K562 (cell line): ENCODE results near the gene DOLPP1. TPM values are rescaled to one million over a fixed set of nuclear protein-coding genes. Genes with fewer than 3 reads are reported as not detected.

Experiments used
- CBFB ChIP-seq: sonication (generic); formaldehyde crosslinking; IDR thresholded peaks from 2 replicates; pipeline ENCODE4 v1.4.0; 2020; ENCODE audit warnings: mild to moderate bottlenecking, missing genetic modification reagents
- FIP1L1 ChIP-seq: fragments of 200-400 bp; formaldehyde crosslinking; IDR thresholded peaks from 2 replicates; pipeline ENCODE4 v1.6.1; 2018; ENCODE audit warnings: mild to moderate bottlenecking, low read depth, low read length; ENCODE audit not compliant: poor library complexity, severe bottlenecking
- HDGF ChIP-seq: fragments of 450-650 bp; IDR thresholded peaks from 2 replicates; pipeline ENCODE4 v1.6.1; 2016
- KDM5B ChIP-seq: fragments of 200-600 bp; sonication (generic); IDR thresholded peaks from 2 replicates; pipeline ENCODE4 v1.6.1; 2012; ENCODE audit warnings: low read depth, mild to moderate bottlenecking, moderate library complexity, low read length, control low read depth, inconsistent platforms; ENCODE audit not compliant: insufficient replicate concordance
- NONO ChIP-seq, 2 experiments: fragments of 200-400 bp in 1 of 2; fragments of 450-650 bp in 1 of 2; formaldehyde crosslinking in 1 of 2; IDR thresholded peaks; 2 replicates each; pipeline ENCODE4 v1.6.1; 2017; ENCODE audit warnings: low read depth in 2 of 2, mild to moderate bottlenecking in 2 of 2, moderate library complexity in 2 of 2, low read length in 1 of 2
- RCOR1 ChIP-seq, 2 experiments: IDR thresholded peaks; 2 replicates each; pipeline ENCODE4 v1.6.1; 2012; ENCODE audit warnings: low read depth in 2 of 2, low read length in 2 of 2, borderline replicate concordance in 1 of 2, improper control_type of control experiment in 1 of 2
- SMARCA4 ChIP-seq: fragments of 450-650 bp; IDR thresholded peaks from 2 replicates; pipeline ENCODE4 v1.6.1; 2016
- SREBF1 ChIP-seq: fragments of 150-350 bp; IDR thresholded peaks from 2 replicates; pipeline ENCODE4 v1.6.1; 2014; ENCODE audit warnings: antibody characterized with exemption, low read depth, low read length, borderline replicate concordance
- SUPT5H ChIP-seq: fragments of 450-650 bp; IDR thresholded peaks from 2 replicates; pipeline ENCODE4 v1.6.1; 2016
- TOE1 ChIP-seq, 2 experiments: fragments of 450-650 bp in 1 of 2; sonication (generic) in 1 of 2; formaldehyde crosslinking in 1 of 2; IDR thresholded peaks; 2 replicates each; pipeline versions ENCODE4 v1.7.1 to v1.8.0; 2016 to 2022; ENCODE audit warnings: borderline replicate concordance in 2 of 2, mild to moderate bottlenecking in 2 of 2, antibody characterized with exemption in 1 of 2, inconsistent platforms in 1 of 2, low read depth in 1 of 2, missing genetic modification reagents in 1 of 2, moderate library complexity in 1 of 2
- ZNF79 ChIP-seq: fragments of 250-450 bp; sonication (Bioruptor Pico); IDR thresholded peaks from 2 replicates; pipeline ENCODE4 v1.4.0; 2020; ENCODE audit warnings: low read depth, mild to moderate bottlenecking, moderate library complexity
- polyA plus RNA-seq, 8 experiments: library from polyadenylated mRNA; depleted of rRNA in 4 of 8; stranded (reverse) in 5 of 8; unstranded in 3 of 8; fragments of >200 nt; fragmentation: Nextera tagmentation in 2 of 8; fragmentation: Illumina TruSeq in 1 of 8; extraction: Ambion mirVana in 2 of 8; extraction: Trizol in 1 of 8; gene quantifications; 2 replicates each; pipeline versions ENCODE4 v1.2.1 to v1.2.3, GENCODE V29; 2011 to 2014; ENCODE audit warnings: inconsistent platforms in 1 of 8, missing spikeins in 1 of 8
- total RNA-seq, 7 experiments: library from RNA; depleted of rRNA in 6 of 7; stranded (reverse); fragments of >200 nt in 6 of 7; fragmentation: Illumina TruSeq in 2 of 7; extraction: Trizol in 2 of 7; gene quantifications; 2 replicates each; pipeline versions ENCODE4 v1.2.1 to v1.2.3, GENCODE V29; 2011 to 2021; ENCODE audit warnings: low replicate concordance in 1 of 7
- TF ChIP-seq, protein P1 (sequence below): fragments of 250-450 bp; sonication (Bioruptor Pico); IDR thresholded peaks from 2 replicates; pipeline ENCODE4 v1.4.0; 2020; ENCODE audit warnings: borderline replicate concordance
- TF ChIP-seq, protein P2 (sequence below), 2 experiments: fragments of 450-650 bp; conservative IDR thresholded peaks; 2 replicates each; pipeline ENCODE4 v1.6.1; 2017; ENCODE audit warnings: mild to moderate bottlenecking in 2 of 2, moderate library complexity in 2 of 2

The DOLPP1 gene
- total and polyA plus RNA-seq, 9 of the 15 experiments (the other 6 are each of a cell fraction or from before 2014, with no cell fraction given), result 3.0 to 39.8 (median 30.5) TPM

DNA sequence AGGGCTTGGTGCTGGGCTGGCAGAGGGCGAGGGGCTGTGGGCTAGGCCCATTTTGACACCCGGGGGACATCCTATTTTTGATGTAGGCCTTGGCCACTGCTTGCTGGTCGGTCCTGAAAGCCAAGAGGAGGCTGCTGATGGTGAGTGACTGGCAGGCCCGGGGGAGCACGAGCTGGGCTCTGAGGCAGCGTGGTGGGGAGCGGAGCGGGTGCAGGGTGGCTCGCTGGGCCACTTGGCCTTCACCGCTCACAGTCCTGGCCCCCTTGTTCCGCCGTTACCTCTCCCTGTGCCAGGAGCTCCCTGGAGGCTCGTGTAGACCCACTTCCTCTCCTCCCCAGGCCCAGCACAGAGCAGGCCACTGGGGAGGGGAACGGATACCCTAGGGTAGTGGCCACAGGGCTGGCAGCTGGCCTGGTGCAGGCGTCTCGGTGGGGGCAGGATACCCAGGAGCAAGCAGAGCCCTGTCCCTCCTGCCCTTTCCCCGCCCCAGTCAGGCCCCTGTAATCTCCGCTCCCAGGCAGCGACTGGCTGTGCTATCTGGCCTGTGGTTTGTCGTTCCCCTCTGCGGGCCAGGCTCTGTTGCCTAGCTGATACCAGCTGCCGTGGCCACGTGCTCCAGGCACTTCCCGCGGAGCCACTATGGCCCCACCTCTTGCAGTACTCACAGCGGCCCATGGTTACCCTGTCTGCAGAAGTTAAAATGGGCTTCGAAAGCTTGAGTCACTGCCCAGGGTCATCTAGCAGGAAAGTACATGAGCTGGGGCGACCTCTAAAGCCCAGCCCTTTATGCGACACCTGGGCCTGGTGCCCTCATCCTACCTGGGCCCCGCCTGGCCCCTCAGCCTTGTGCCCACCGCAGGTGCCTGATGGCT is 11.7 kb upstream of the DOLPP1 start (continued):
- peak; percentile 98 for TF ChIP-seq RCOR1 (IDR thresholded peaks at IDR 0.05; ENCODE audit: borderline replicate concordance in 1 of 2, low read depth in 2 of 2, low read length in 2 of 2)
- peak; percentile 100 for TF ChIP-seq CBFB (CRISPR knock-in tag)
- TF ChIP-seq KDM5B, result no peak
- TF ChIP-seq, protein P1, sequence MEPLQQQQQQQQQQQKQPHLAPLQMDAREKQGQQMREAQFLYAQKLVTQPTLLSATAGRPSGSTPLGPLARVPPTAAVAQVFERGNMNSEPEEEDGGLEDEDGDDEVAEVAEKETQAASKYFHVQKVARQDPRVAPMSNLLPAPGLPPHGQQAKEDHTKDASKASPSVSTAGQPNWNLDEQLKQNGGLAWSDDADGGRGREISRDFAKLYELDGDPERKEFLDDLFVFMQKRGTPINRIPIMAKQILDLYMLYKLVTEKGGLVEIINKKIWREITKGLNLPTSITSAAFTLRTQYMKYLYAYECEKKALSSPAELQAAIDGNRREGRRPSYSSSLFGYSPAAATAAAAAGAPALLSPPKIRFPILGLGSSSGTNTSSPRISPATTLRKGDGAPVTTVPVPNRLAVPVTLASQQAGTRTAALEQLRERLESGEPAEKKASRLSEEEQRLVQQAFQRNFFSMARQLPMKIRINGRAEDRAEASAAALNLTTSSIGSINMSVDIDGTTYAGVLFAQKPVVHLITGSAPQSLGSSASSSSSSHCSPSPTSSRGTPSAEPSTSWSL (CRISPR knock-in tag), result no peak
- TF ChIP-seq SMARCA4, result peak; percentile 98
- peak; percentile 86; the same call in 1 of the 2 replicates for TF ChIP-seq TOE1 (IDR thresholded peaks at IDR 0.05; ENCODE audit: borderline replicate concordance)
- TF ChIP-seq TOE1 (CRISPR knock-in tag; IDR thresholded peaks at IDR 0.05; ENCODE audit: borderline replicate concordance, low read depth), result no peak
- TF ChIP-seq SUPT5H, result no peak
- TF ChIP-seq SREBF1, result peak; percentile 34; the same call in 1 of the 2 replicates
- TF ChIP-seq HDGF, result no peak
- TF ChIP-seq NONO (IDR thresholded peaks at IDR 0.05; ENCODE audit: low read depth in 2 of 2, low read length in 1 of 2), result peak in 1 of 2 experiments; percentile 86; a peak in 2 of 4 replicates
- TF ChIP-seq ZNF79 (CRISPR knock-in tag), result no peak
- TF ChIP-seq, protein P2, sequence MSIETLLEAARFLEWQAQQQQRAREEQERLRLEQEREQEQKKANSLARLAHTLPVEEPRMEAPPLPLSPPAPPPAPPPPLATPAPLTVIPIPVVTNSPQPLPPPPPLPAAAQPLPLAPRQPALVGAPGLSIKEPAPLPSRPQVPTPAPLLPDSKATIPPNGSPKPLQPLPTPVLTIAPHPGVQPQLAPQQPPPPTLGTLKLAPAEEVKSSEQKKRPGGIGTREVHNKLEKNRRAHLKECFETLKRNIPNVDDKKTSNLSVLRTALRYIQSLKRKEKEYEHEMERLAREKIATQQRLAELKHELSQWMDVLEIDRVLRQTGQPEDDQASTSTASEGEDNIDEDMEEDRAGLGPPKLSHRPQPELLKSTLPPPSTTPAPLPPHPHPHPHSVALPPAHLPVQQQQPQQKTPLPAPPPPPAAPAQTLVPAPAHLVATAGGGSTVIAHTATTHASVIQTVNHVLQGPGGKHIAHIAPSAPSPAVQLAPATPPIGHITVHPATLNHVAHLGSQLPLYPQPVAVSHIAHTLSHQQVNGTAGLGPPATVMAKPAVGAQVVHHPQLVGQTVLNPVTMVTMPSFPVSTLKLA (conservative IDR thresholded peaks at IDR 0.05), result peak; percentile 97 to 98
- no peak for TF ChIP-seq FIP1L1
